Measurements from ENCODE around the gene IFIT1. TPM values are rescaled to one million over a fixed set of nuclear protein-coding genes. Genes with fewer than 3 reads are reported as not detected.
"Not testable (repeated sequence)": the region's sequence is repeated elsewhere in the genome, so short reads cannot be mapped to it uniquely, and the experiment has no call there.

Gene IFIT1
- polyA plus RNA-seq, 1 experiment, result 32.8 TPM

DNA sequence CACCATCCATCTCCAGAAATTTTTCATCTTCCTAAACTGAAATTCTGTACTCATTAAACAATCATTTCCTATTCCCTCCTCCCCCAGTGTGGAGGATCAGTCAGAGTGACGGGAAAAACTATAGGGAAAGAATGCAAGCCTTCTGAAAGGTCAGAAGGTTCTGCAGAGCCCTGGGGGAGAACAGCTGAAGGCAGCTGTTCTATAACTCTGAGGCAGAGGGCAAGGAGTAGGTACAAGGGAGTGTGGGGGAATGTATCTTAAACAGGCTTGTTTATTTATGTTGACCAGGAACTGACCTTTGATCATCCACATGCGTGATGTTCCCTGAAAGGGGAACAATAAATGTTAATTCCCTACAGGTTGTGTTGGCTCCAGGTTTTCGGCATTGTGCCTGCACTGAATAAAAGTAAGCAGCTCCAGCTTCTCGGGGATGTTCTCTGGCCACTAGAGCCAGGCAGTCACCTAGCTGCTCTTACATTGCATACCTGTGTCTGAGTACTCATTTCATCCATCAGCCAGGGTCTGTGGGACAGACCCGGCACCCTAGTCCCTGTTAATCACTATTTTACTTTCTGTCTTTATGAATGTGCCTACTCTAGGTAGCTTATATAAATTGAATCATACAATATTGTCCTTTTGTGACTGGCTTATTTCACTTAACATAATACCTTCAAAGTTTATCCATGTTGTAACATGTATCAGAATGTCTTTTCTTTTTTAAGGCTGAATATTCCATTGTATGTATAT is 5.8 kb downstream of the IFIT1 start:
- Histone ChIP-seq H3K27me3 (ENCODE audit: control insufficient read depth, insufficient read depth, low read length) (no peaks in the 10 kb centered on the region), H3K27ac (ENCODE audit: low read depth, low read length) (no peak overlapping the region), H3K4me3 (ENCODE audit: low read depth, low read length) (no peak overlapping the region), H3K9me3 (ENCODE audit: control insufficient read depth, insufficient read depth, low read length) (no peaks in the 10 kb centered on the region)
- ChIA-PET CTCF (interaction anchor here (0.5 to 1.8 kb wide), 3 partner anchors 180 to 337 kb away, joined by 4 to 5 read pairs (median 4); no protein-coding TSS in a partner anchor), POLR2A (no interaction called here)
- TF ChIP-seq, protein P1, sequence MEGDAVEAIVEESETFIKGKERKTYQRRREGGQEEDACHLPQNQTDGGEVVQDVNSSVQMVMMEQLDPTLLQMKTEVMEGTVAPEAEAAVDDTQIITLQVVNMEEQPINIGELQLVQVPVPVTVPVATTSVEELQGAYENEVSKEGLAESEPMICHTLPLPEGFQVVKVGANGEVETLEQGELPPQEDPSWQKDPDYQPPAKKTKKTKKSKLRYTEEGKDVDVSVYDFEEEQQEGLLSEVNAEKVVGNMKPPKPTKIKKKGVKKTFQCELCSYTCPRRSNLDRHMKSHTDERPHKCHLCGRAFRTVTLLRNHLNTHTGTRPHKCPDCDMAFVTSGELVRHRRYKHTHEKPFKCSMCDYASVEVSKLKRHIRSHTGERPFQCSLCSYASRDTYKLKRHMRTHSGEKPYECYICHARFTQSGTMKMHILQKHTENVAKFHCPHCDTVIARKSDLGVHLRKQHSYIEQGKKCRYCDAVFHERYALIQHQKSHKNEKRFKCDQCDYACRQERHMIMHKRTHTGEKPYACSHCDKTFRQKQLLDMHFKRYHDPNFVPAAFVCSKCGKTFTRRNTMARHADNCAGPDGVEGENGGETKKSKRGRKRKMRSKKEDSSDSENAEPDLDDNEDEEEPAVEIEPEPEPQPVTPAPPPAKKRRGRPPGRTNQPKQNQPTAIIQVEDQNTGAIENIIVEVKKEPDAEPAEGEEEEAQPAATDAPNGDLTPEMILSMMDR (IDR thresholded peaks at IDR 0.05; ENCODE audit: low read depth, low read length), result no peak
- no peak for DNase-seq (ENCODE audit: low read depth, low spot score)

DNA sequence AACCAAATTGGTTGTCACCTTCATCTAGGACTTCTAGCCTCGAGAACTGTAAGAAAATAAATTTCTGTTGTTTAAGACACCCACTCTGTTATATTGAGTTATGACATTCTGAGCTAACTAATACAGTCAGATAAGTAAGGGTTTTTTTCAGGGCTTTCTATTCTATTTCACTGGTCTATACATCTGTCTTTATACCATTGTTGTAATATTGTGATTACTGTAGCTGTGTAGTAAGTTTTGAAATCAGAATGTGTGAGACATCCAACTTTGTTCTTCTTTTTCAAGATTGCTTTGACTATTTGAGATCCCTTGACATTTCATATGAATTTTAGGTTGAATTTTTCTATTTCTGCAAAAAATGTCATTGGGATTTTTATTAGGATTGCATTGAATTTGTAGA is 7.5 kb downstream of the IFIT1 start:
- Histone ChIP-seq H3K9me3 (ENCODE audit: control insufficient read depth, insufficient read depth, low read length) (no peaks in the 10 kb centered on the region), H3K27ac (ENCODE audit: low read depth, low read length) (no peak overlapping the region), H3K27me3 (ENCODE audit: control insufficient read depth, insufficient read depth, low read length) (no peaks in the 10 kb centered on the region), H3K4me3 (ENCODE audit: low read depth, low read length) (no peak overlapping the region)
- ChIA-PET POLR2A (no interaction called here), CTCF (interaction anchor here (1.0 kb wide), 1 partner anchor 19 kb away, joined by 3 read pairs; no protein-coding TSS in a partner anchor)
- TF ChIP-seq, protein P1 (IDR thresholded peaks at IDR 0.05; ENCODE audit: low read depth, low read length), result no peak
- no peak for DNase-seq (ENCODE audit: low read depth, low spot score)

DNA sequence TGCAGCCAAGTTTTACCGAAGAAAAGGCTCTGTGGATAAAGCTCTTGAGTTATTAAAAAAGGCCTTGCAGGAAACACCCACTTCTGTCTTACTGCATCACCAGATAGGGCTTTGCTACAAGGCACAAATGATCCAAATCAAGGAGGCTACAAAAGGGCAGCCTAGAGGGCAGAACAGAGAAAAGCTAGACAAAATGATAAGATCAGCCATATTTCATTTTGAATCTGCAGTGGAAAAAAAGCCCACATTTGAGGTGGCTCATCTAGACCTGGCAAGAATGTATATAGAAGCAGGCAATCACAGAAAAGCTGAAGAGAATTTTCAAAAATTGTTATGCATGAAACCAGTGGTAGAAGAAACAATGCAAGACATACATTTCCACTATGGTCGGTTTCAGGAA is 10.6 kb downstream of the IFIT1 start:
- Histone ChIP-seq H3K4me3 (ENCODE audit: low read depth, low read length) (no peak overlapping the region), H3K9me3 (ENCODE audit: control insufficient read depth, insufficient read depth, low read length) (peaks cover 2% of the 10 kb centered on the region; the same call in 1 of the 2 replicates), H3K27ac (ENCODE audit: low read depth, low read length) (no peak overlapping the region), H3K27me3 (ENCODE audit: control insufficient read depth, insufficient read depth, low read length) (no peaks in the 10 kb centered on the region)
- ChIA-PET CTCF (interaction anchor here (1.6 kb wide), 1 partner anchor 185 kb away, joined by 5 read pairs; no protein-coding TSS in a partner anchor), POLR2A (no interaction called here)
- TF ChIP-seq, protein P1 (IDR thresholded peaks at IDR 0.05; ENCODE audit: low read depth, low read length), result no peak
- no peak for DNase-seq (ENCODE audit: low read depth, low spot score)

DNA sequence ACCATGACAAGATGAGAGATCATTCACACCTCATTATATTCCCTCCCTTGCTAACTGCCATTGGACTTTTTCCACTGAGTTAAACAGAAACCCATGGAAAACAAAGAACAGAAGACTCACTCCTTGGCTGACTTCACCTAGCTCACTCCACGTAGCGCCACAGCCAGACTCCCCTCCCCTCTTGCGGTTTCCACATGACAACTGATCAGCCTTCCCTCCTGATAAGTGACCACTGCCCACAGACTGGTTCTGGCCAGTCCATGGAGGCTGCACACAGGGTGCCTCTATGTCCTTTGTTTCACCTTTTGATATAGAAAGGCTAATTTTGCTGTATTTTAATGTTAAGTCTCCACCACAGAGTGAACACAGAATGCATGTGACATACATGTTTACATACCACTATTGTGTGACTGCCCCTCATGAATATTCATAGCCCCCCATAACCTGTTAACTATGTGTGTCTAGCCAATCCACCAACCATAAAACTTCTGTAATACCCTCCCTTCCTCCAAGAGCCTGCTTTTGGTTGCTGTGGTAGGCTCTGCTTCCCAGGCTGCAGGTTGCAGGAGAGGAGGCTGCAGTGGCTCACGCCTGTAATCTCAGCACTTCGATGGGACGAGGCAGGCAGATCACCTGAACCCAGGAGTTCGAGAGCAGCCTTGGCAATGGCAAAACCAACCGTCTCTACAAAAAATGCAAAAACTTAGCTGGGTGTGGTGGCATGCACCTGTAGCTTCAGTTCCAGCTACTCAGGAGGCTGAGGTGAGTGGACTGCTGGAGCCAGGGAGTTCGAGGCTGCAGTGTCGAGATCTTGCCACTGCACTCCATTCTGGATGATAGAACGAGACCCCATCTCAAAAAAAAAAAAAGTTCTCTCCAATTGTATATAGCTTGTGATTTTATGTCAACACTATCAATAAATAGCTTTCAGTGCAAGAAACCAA is 12.0 kb downstream of the IFIT1 start:
- no peak overlapping the region for H3K4me3 ChIP-seq (ENCODE audit: low read depth, low read length)
- CTCF ChIA-PET, result no interaction called here
- no peak overlapping the region for H3K27ac ChIP-seq (ENCODE audit: low read depth, low read length)
- peaks cover 2% of the 10 kb centered on the region; the same call in 1 of the 2 replicates for H3K9me3 ChIP-seq (ENCODE audit: control insufficient read depth, insufficient read depth, low read length)
- no peaks in the 10 kb centered on the region for H3K27me3 ChIP-seq (ENCODE audit: control insufficient read depth, insufficient read depth, low read length)
- TF ChIP-seq, protein P1 (IDR thresholded peaks at IDR 0.05; ENCODE audit: low read depth, low read length), result no peak
- POLR2A ChIA-PET, result interaction anchor here (0.7 kb wide), 1 partner anchor 74 kb away, joined by 4 read pairs; no protein-coding TSS in a partner anchor
- DNase-seq (ENCODE audit: low read depth, low spot score), result no peak

DNA sequence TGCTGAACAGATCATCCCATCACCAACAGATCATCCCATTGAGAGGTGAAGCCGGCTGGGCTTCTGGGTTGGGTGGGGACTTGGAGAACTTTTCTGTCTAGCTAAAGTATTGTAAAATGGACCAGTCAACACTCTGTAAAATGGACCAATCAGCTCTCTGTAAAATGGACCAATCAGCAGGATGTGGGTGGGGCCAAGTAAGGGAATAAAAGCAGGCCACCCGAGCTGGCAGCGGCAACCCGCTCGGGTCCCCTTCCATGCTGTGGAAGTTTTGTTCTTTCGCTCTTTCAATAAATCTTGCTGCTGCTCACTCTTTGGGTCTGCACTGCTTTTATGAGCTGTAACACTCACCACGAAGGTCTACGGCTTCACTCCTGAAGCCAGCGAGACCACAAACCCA is 13.8 kb downstream of the IFIT1 start:
- H3K27me3 ChIP-seq (ENCODE audit: control insufficient read depth, insufficient read depth, low read length); H3K4me3 ChIP-seq (ENCODE audit: low read depth, low read length); DNase-seq (ENCODE audit: low read depth, low spot score); POLR2A ChIA-PET; H3K27ac ChIP-seq (ENCODE audit: low read depth, low read length); H3K9me3 ChIP-seq (ENCODE audit: control insufficient read depth, insufficient read depth, low read length): not testable (repeated sequence)
- CTCF ChIA-PET, result interaction anchor here (1.0 kb wide), 1 partner anchor 1460 kb away, joined by 3 read pairs; no protein-coding TSS in a partner anchor

DNA sequence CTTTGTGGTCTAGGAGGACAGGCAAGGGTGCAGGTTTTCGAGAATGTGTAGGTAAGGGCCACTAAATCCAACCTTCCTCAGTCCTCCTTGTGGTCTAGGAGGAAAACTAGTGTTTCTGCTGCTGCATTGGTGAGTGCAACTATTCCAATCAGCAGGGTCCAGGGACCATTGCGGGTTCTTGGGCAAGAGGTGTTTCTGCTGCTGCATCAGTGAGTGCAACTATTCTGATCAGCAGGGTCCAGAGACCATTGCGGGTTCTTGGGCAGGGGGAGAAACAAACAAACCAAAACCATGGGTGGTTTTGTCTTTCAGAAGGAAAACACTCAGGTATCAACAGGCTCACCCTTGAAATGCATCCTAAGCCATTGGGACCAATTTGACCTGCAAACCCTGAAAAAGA is 15.4 kb downstream of the IFIT1 start:
- H3K4me3 ChIP-seq (ENCODE audit: low read depth, low read length); H3K9me3 ChIP-seq (ENCODE audit: control insufficient read depth, insufficient read depth, low read length); H3K27me3 ChIP-seq (ENCODE audit: control insufficient read depth, insufficient read depth, low read length); H3K27ac ChIP-seq (ENCODE audit: low read depth, low read length); POLR2A ChIA-PET; CTCF ChIA-PET; DNase-seq (ENCODE audit: low read depth, low spot score): not testable (repeated sequence)

DNA sequence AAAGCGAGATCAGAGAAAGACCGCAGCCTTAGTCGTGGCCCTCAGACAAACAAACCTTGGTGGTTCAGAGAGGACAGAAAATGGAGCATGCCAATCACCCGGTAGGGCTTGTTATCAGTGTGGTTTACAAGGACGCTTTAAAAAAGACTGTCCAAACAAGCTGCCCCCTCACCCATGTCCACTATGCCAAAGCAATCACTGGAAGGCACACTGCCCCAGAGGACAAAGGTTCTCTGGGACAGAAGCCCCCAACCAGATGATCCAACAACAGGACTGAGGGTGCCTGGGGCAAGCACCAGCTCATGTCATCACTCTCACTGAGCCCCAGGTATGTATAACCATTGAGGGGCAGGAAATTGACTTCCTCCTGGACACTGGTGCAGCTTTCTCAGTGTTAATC is 16.9 kb downstream of the IFIT1 start:
- H3K27ac ChIP-seq (ENCODE audit: low read depth, low read length); POLR2A ChIA-PET; DNase-seq (ENCODE audit: low read depth, low spot score); H3K4me3 ChIP-seq (ENCODE audit: low read depth, low read length); H3K27me3 ChIP-seq (ENCODE audit: control insufficient read depth, insufficient read depth, low read length); H3K9me3 ChIP-seq (ENCODE audit: control insufficient read depth, insufficient read depth, low read length): not testable (repeated sequence)
- CTCF ChIA-PET, result interaction anchor here (0.5 kb wide), 1 partner anchor 41 kb away, joined by 3 read pairs; no protein-coding TSS in a partner anchor

DNA sequence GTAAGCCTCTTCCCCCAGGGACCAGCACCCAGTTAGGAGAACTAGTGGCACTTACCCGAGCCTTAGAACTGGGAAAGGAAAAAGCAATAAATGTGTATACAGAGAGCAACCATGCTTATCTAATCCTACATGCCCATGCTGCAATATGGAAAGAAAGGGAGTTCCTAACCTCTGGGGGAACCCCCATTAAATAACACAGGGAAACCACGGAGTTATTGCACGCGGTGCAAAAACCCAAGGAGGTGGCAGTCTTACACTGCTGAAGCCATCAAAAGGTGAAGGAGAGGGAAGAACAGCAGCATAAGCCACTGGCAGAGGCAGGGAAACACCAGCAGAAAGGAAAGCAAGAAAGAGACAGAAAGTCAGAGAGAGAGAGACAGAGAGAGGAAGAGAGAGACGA is 18.1 kb downstream of the IFIT1 start:
- H3K4me3 ChIP-seq (ENCODE audit: low read depth, low read length); CTCF ChIA-PET; H3K27ac ChIP-seq (ENCODE audit: low read depth, low read length); H3K27me3 ChIP-seq (ENCODE audit: control insufficient read depth, insufficient read depth, low read length); DNase-seq (ENCODE audit: low read depth, low spot score); POLR2A ChIA-PET; H3K9me3 ChIP-seq (ENCODE audit: control insufficient read depth, insufficient read depth, low read length): not testable (repeated sequence)
